IPS-NIHi7 (cell line): Measurements from ENCODE around the gene DOCK3.
"Not testable (repeated sequence)": the region's sequence is repeated elsewhere in the genome, so short reads cannot be mapped to it uniquely, and the experiment has no call there.

Experiments used
- DNase-seq: peaks from one replicate; pipeline ENCODE4 v3.0.0; 2012; ENCODE audit warnings: mixed read lengths; ENCODE audit errors: extremely low spot score

The DOCK3 gene

GRCh38 chr3:51102396-51102795 lies 427.7 kb downstream of the DOCK3 start:
- DNase-seq, result no peak

GRCh38 chr3:51106242-51106876 lies 431.6 kb downstream of the DOCK3 start:
- no peak for DNase-seq

- DNase-seq, result no peak
Measured at GRCh38 chr3:51110586-51110985, 435.9 kb downstream of the DOCK3 start.

GRCh38 chr3:51122944-51123343 lies 448.2 kb downstream of the DOCK3 start:
- DNase-seq, result no peak

GRCh38 chr3:51123531-51123930 lies 448.8 kb downstream of the DOCK3 start:
- DNase-seq, result no peak

GRCh38 chr3:51131607-51132006 lies 456.9 kb downstream of the DOCK3 start:
- DNase-seq, result not testable (repeated sequence)

- DNase-seq, result no peak
Measured at GRCh38 chr3:51137715-51138114, 463.0 kb downstream of the DOCK3 start.

- DNase-seq, result no peak
Measured at GRCh38 chr3:51139616-51140015, 464.9 kb downstream of the DOCK3 start.

- no peak for DNase-seq
Measured at GRCh38 chr3:51141573-51141972, 466.8 kb downstream of the DOCK3 start.

- no peak for DNase-seq
Measured at GRCh38 chr3:51145811-51146585, 471.3 kb downstream of the DOCK3 start.

GRCh38 chr3:51146781-51147180 lies 472.1 kb downstream of the DOCK3 start:
- DNase-seq, result no peak

GRCh38 chr3:51156147-51156546 lies 481.4 kb downstream of the DOCK3 start:
- DNase-seq, result no peak

GRCh38 chr3:51163051-51163450 lies 488.3 kb downstream of the DOCK3 start:
- no peak for DNase-seq

- DNase-seq, result no peak
Measured at GRCh38 chr3:51173518-51174271, 499.0 kb downstream of the DOCK3 start.

- DNase-seq, result no peak
Measured at GRCh38 chr3:51176923-51177322, 502.2 kb downstream of the DOCK3 start.

- not testable (repeated sequence) for DNase-seq
Measured at GRCh38 chr3:51186446-51186845, 511.7 kb downstream of the DOCK3 start.

GRCh38 chr3:51190199-51190598 lies 515.5 kb downstream of the DOCK3 start:
- DNase-seq, result no peak

GRCh38 chr3:51190827-51191226 lies 516.1 kb downstream of the DOCK3 start:
- no peak for DNase-seq

- DNase-seq, result no peak
Measured at GRCh38 chr3:51191768-51192167, 517.0 kb downstream of the DOCK3 start.

GRCh38 chr3:51198477-51198876 lies 523.8 kb downstream of the DOCK3 start:
- no peak for DNase-seq

GRCh38 chr3:51199296-51199695 lies 524.6 kb downstream of the DOCK3 start:
- not testable (repeated sequence) for DNase-seq

- no peak for DNase-seq
Measured at GRCh38 chr3:51216291-51216690, 541.6 kb downstream of the DOCK3 start.

- no peak for DNase-seq
Measured at GRCh38 chr3:51221959-51222358, 547.2 kb downstream of the DOCK3 start.
